GM18511 (cell line): ENCODE measurements around the gene QTRT2.

Source experiments
- ATAC-seq: cut with Tn5 transposase; IDR thresholded peaks from one replicate; pipeline ENCODE4 v1.9.1; 2021; ENCODE audit warnings: mild to moderate bottlenecking, moderate library complexity; ENCODE audit not compliant: unreplicated experiment

The QTRT2 gene

GRCh38 chr3:114119776-114120175 is 63.2 kb downstream of the QTRT2 start:
- ATAC-seq: no peak

- ATAC-seq: no peak
Observed at GRCh38 chr3:114120211-114120610, 63.7 kb downstream of the QTRT2 start.

- no peak for ATAC-seq
Observed at GRCh38 chr3:114122027-114122709, 65.6 kb downstream of the QTRT2 start.

GRCh38 chr3:114126461-114126860 is 69.9 kb downstream of the QTRT2 start:
- ATAC-seq: no peak

GRCh38 chr3:114127517-114127916 is 71.0 kb downstream of the QTRT2 start:
- no peak for ATAC-seq

- ATAC-seq: no peak
Observed at GRCh38 chr3:114128231-114128630, 71.7 kb downstream of the QTRT2 start.

- no peak for ATAC-seq
Observed at GRCh38 chr3:114128826-114129225, 72.3 kb downstream of the QTRT2 start.

GRCh38 chr3:114132500-114132899 is 76.0 kb downstream of the QTRT2 start:
- no peak for ATAC-seq

- no peak for ATAC-seq
Observed at GRCh38 chr3:114133947-114134346, 77.4 kb downstream of the QTRT2 start.
